A549 (cell line): ENCODE measurements around the gene ANXA2. TPM values are rescaled to one million over a fixed set of nuclear protein-coding genes. Genes with fewer than 3 reads are reported as not detected.

Experiments
- ATAC-seq, 2 experiments: fragments of 200-7000 bp in 1 of 2; fragments of >200 bp in 1 of 2; cut with Nextera tagmentation in 1 of 2; cut with Tn5 transposase in 1 of 2; 3 replicates each; pipeline versions ENCODE4 v1.8.0 to v1.9.1; 2018 to 2020; ENCODE audit warnings: mild to moderate bottlenecking in 1 of 2, moderate library complexity in 1 of 2
- CTCF ChIA-PET: fragments of 300-600 bp; sonication (Branson Sonifier 250); formaldehyde crosslinking; extraction: SDS; loops from one replicate; lab custom pipeline; 2021; ENCODE audit warnings: antibody characterized with exemption, inconsistent platforms; lab: Yijun Ruan, JAX
- POLR2A ChIA-PET: fragments of 350-600 bp; formaldehyde crosslinking; extraction: SDS; loops from one replicate; lab custom pipeline; 2021; ENCODE audit warnings: antibody characterized with exemption, inconsistent platforms; lab: Yijun Ruan, JAX
- DNase-seq, 2 experiments: peaks; one replicate each; pipeline versions ENCODE4 v3.0.0 to v3.0.0-alpha.2; 2011 to 2016; ENCODE audit warnings: low read depth in 1 of 2, low spot score in 1 of 2
- FAIRE-seq: peaks from 2 replicates; lab custom pipeline; 2011; peaks lifted over from hg19 to GRCh38; lab: Jason Lieb, UNC
- H3K27ac ChIP-seq, 2 experiments: fragments of >200 bp; sonication (Bioruptor Twin); formaldehyde crosslinking; 3 replicates each; pipeline ENCODE4 v1.5.1; 2016 to 2017
- H3K4me1 ChIP-seq: fragments of >200 bp; sonication (Bioruptor Twin); formaldehyde crosslinking; 3 replicates; pipeline ENCODE4 v1.6.1; 2016
- H3K4me2 ChIP-seq: fragments of >200 bp; sonication (Bioruptor Twin); formaldehyde crosslinking; 3 replicates; pipeline ENCODE4 v1.6.1; 2016
- H3K4me3 ChIP-seq: fragments of >200 bp; sonication (Bioruptor Twin); formaldehyde crosslinking; 3 replicates; pipeline ENCODE4 v1.5.1; 2016
- H3K9me3 ChIP-seq: fragments of >200 bp; sonication (Bioruptor Twin); formaldehyde crosslinking; 3 replicates; pipeline ENCODE4 v1.6.1; 2016
- BHLHE40 ChIP-seq: IDR thresholded peaks from 2 replicates; pipeline ENCODE4 v1.6.1; 2012; ENCODE audit warnings: low read depth, low read length, inconsistent platforms
- CBX2 ChIP-seq: fragments of 200-600 bp; sonication (generic); IDR thresholded peaks from 2 replicates; pipeline ENCODE4 v1.6.1; 2016; ENCODE audit warnings: low read depth, mild to moderate bottlenecking, borderline replicate concordance
- CEBPB ChIP-seq, 2 experiments: fragments of >200 bp in 1 of 2; sonication (Bioruptor Twin) in 1 of 2; formaldehyde crosslinking in 1 of 2; IDR thresholded peaks; 2 replicates each; pipeline ENCODE4 v1.6.1; 2012 to 2016
- CHD2 ChIP-seq: fragments of 150-350 bp; IDR thresholded peaks from 2 replicates; pipeline ENCODE4 v1.6.1; 2014; ENCODE audit warnings: low read length; ENCODE audit not compliant: partially characterized antibody
- CTCF ChIP-seq: fragments of >200 bp; sonication (Bioruptor Twin); formaldehyde crosslinking; IDR thresholded peaks from 3 replicates; pipeline ENCODE4 v1.5.1; 2016
- ESRRA ChIP-seq: fragments of 150-350 bp; IDR thresholded peaks from 2 replicates; pipeline ENCODE4 v1.6.1; 2014; ENCODE audit warnings: mild to moderate bottlenecking, low read length, borderline replicate concordance
- FOSB ChIP-seq: fragments of 250-450 bp; sonication (Bioruptor Pico); IDR thresholded peaks from 2 replicates; pipeline ENCODE4 v1.5.0; 2020; ENCODE audit warnings: mild to moderate bottlenecking, moderate library complexity
- FOSL2 ChIP-seq, 2 experiments: fragments of 450-650 bp in 1 of 2; fragments of >200 bp in 1 of 2; sonication (Bioruptor Twin) in 1 of 2; formaldehyde crosslinking; IDR thresholded peaks; 2 replicates each; pipeline versions ENCODE4 v1.5.0 to v1.6.1; 2016 to 2020; ENCODE audit warnings: mild to moderate bottlenecking in 1 of 2, moderate library complexity in 1 of 2
- HDAC2 ChIP-seq: fragments of 200-600 bp; sonication (generic); IDR thresholded peaks from 2 replicates; pipeline ENCODE4 v1.6.1; 2016
- HOXA7 ChIP-seq: fragments of 250-450 bp; sonication (Bioruptor Pico); IDR thresholded peaks from 2 replicates; pipeline ENCODE4 v1.5.0; 2020; ENCODE audit warnings: mild to moderate bottlenecking, moderate library complexity
- HOXB13 ChIP-seq: fragments of 250-450 bp; sonication (Bioruptor Pico); IDR thresholded peaks from 2 replicates; pipeline ENCODE4 v1.5.0; 2020; ENCODE audit warnings: low read depth, mild to moderate bottlenecking, moderate library complexity
- HOXB5 ChIP-seq: fragments of 250-450 bp; sonication (Bioruptor Pico); IDR thresholded peaks from 2 replicates; pipeline ENCODE4 v1.5.0; 2020; ENCODE audit warnings: mild to moderate bottlenecking, moderate library complexity
- JUN ChIP-seq, 2 experiments: fragments of >200 bp; sonication (Bioruptor Twin); formaldehyde crosslinking; IDR thresholded peaks; 2 replicates in 1 of 2; 3 replicates in 1 of 2; pipeline ENCODE4 v1.6.1; 2016 to 2017
- KDM1A ChIP-seq: fragments of 200-600 bp; sonication (generic); IDR thresholded peaks from 2 replicates; pipeline ENCODE4 v1.6.1; 2016; ENCODE audit warnings: low read depth, mild to moderate bottlenecking
- MAFK ChIP-seq: fragments of 450-650 bp; IDR thresholded peaks from 2 replicates; pipeline ENCODE4 v1.6.1; 2014; ENCODE audit not compliant: partially characterized antibody
- MYC ChIP-seq: IDR thresholded peaks from 2 replicates; pipeline ENCODE4 v1.6.1; 2012; ENCODE audit warnings: mild to moderate bottlenecking, inconsistent platforms, low read length, improper control_type of control experiment, borderline replicate concordance
- NFE2L2 ChIP-seq: fragments of 150-350 bp; conservative IDR thresholded peaks from 2 replicates; pipeline ENCODE4 v1.6.1; 2014; ENCODE audit warnings: low read length
- NPAS2 ChIP-seq: fragments of 250-450 bp; sonication (Bioruptor Pico); IDR thresholded peaks from 2 replicates; pipeline ENCODE4 v1.8.0; 2022; ENCODE audit warnings: mild to moderate bottlenecking, moderate library complexity, borderline replicate concordance
- POLR2A ChIP-seq: IDR thresholded peaks from 2 replicates; pipeline ENCODE4 v1.6.1; 2012; ENCODE audit warnings: mild to moderate bottlenecking, low read length
- POLR2AphosphoS2 ChIP-seq: conservative IDR thresholded peaks from 2 replicates; pipeline ENCODE4 v1.6.1; 2012; ENCODE audit warnings: low read length, improper control_type of control experiment, inconsistent platforms
- RAD21 ChIP-seq, 2 experiments: fragments of >200 bp in 1 of 2; sonication (Bioruptor Twin) in 1 of 2; formaldehyde crosslinking in 1 of 2; IDR thresholded peaks in 1 of 2; conservative IDR thresholded peaks in 1 of 2; 2 replicates in 1 of 2; 3 replicates in 1 of 2; pipeline ENCODE4 v1.6.1; 2012 to 2018; ENCODE audit warnings: inconsistent platforms in 1 of 2
- RARB ChIP-seq: fragments of 250-450 bp; sonication (Bioruptor Pico); IDR thresholded peaks from 2 replicates; pipeline ENCODE4 v1.8.0; 2021; ENCODE audit warnings: mild to moderate bottlenecking, moderate library complexity
- RCOR1 ChIP-seq: fragments of 150-350 bp; IDR thresholded peaks from 2 replicates; pipeline ENCODE4 v1.6.1; 2014; ENCODE audit warnings: antibody characterized with exemption, low read length, low read depth
- SREBF2 ChIP-seq: fragments of 450-650 bp; IDR thresholded peaks from 2 replicates; pipeline ENCODE4 v1.6.1; 2014; ENCODE audit warnings: mild to moderate bottlenecking, moderate library complexity
- TFCP2L1 ChIP-seq: fragments of 250-450 bp; sonication (Bioruptor Pico); IDR thresholded peaks from 2 replicates; pipeline ENCODE4 v1.5.0; 2021; ENCODE audit warnings: mild to moderate bottlenecking
- TP53 ChIP-seq: fragments of 250-450 bp; sonication (Bioruptor Pico); IDR thresholded peaks from 2 replicates; pipeline ENCODE4 v1.5.0; 2021; ENCODE audit warnings: mild to moderate bottlenecking, moderate library complexity
- USF2 ChIP-seq: fragments of 450-650 bp; IDR thresholded peaks from 2 replicates; pipeline ENCODE4 v1.6.1; 2014; ENCODE audit warnings: antibody characterized with exemption
- ZNF302 ChIP-seq: fragments of 250-450 bp; sonication (Bioruptor Pico); IDR thresholded peaks from 2 replicates; pipeline ENCODE4 v1.9.0; 2021; ENCODE audit warnings: inconsistent platforms, mild to moderate bottlenecking, moderate library complexity
- WGBS: methylation state at CpG from one replicate; pipeline ENCODE4 v1.1.6; 2017; ENCODE audit errors: missing lambda C conversion rate; 5-methylcytosine and 5-hydroxymethylcytosine counted together
- polyA plus RNA-seq, 4 experiments: library from polyadenylated mRNA; depleted of rRNA in 3 of 4; stranded (reverse); fragments of >200 nt; fragmentation: RNase III in 1 of 4; extraction: RNeasy Plus Mini Kit Qiagen cat#74134 plus additional on column Dnase treatment in 1 of 4; gene quantifications; 2 replicates in 3 of 4; 3 replicates in 1 of 4; pipeline ENCODE4 v1.2.3, GENCODE V29; 2011 to 2017

The ANXA2 gene
- polyA plus RNA-seq, 2 of the 4 experiments (the other 2 are of a cell fraction): 4,707 to 5,746 TPM

GRCh38 chr15:60316961-60317360 is 80.8 kb downstream of the ANXA2 start:
- TF ChIP-seq HOXB5 (CRISPR knock-in tag): no peak
- TF ChIP-seq CEBPB (IDR thresholded peaks at IDR 0.05): no peak
- TF ChIP-seq ZNF302 (CRISPR knock-in tag): no peak
- no peak for TF ChIP-seq TP53 (CRISPR knock-in tag)
- no peak for TF ChIP-seq HOXB13 (CRISPR knock-in tag)
- no peak for TF ChIP-seq SREBF2
- no peak for TF ChIP-seq MYC
- TF ChIP-seq USF2: no peak
- no peak for TF ChIP-seq CHD2
- no peak for TF ChIP-seq HOXA7 (CRISPR knock-in tag)
- no peak for TF ChIP-seq BHLHE40
- Histone ChIP-seq H3K9me3 (no peaks in the 10 kb centered on the region), H3K4me2 (no peak overlapping the region), H3K4me1 (no peaks in the 10 kb centered on the region), H3K27ac (no peak overlapping the region), H3K4me3 (no peak overlapping the region)
- 59% methylated on average over 4 of the region's 4 CpGs for WGBS
- POLR2A ChIA-PET: no interaction called here
- FAIRE-seq (no peak), ATAC-seq (no peak), DNase-seq (no peak)
- CTCF ChIA-PET: interaction anchor here (0.6 to 5.0 kb wide), 4 partner anchors 10 to 592 kb away, joined by 4 to 41 read pairs (median 7); no protein-coding TSS in a partner anchor

- Histone ChIP-seq H3K9me3 (no peaks in the 10 kb centered on the region), H3K4me1 (no peaks in the 10 kb centered on the region), H3K27ac (no peak overlapping the region), H3K4me3 (no peak overlapping the region), H3K4me2 (no peak overlapping the region)
- TF ChIP-seq JUN (IDR thresholded peaks at IDR 0.05) (no peak), RCOR1 (no peak), MAFK (no peak), RARB (CRISPR knock-in tag) (no peak), CEBPB (IDR thresholded peaks at IDR 0.05) (no peak), KDM1A (no peak), MYC (no peak), TFCP2L1 (no peak), RAD21 (conservative IDR thresholded peaks at IDR 0.05 in 1 of 2, IDR thresholded peaks at IDR 0.05 in 1 of 2) (no peak), NFE2L2 (no peak), NPAS2 (no peak), FOSL2 (IDR thresholded peaks at IDR 0.05) (no peak), FOSL2 (CRISPR knock-in tag; IDR thresholded peaks at IDR 0.05) (no peak), FOSB (no peak), ZNF302 (CRISPR knock-in tag) (no peak), HDAC2 (no peak), ESRRA (no peak), POLR2A (no peak), CTCF (no peak), POLR2AphosphoS2 (no peak), CBX2 (no peak)
- FAIRE-seq (no peak), DNase-seq (no peak), ATAC-seq (no peak)
- POLR2A ChIA-PET: no interaction called here
- 7% methylated on average over 4 of the region's 4 CpGs for WGBS
- CTCF ChIA-PET: interaction anchor here (1.0 to 5.0 kb wide), 5 partner anchors 11 to 591 kb away, joined by 3 to 41 read pairs (median 4); no protein-coding TSS in a partner anchor
These were observed 81.9 kb downstream of the ANXA2 start for GRCh38 chr15:60315878-60316277.
